ENCODE data around the gene OGFOD3. TPM values are rescaled to one million over a fixed set of nuclear protein-coding genes. Genes with fewer than 3 reads are reported as not detected.

OGFOD3 gene, protein sequence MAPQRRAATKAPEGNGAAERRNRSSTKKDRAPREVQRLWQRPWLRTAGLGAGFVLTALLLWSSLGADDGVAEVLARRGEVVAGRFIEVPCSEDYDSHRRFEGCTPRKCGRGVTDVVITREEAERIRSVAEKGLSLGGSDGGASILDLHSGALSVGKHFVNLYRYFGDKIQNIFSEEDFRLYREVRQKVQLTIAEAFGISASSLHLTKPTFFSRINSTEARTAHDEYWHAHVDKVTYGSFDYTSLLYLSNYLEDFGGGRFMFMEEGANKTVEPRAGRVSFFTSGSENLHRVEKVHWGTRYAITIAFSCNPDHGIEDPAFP
- total RNA-seq (2014; rRNA removed; shearing (Covaris generic)) (34.1 and 44.7 TPM in 2 replicates), polyA plus RNA-seq (2016; fragmentation: Nextera tagmentation; extraction: Ambion mirVana) (38.1 and 43.6 TPM in 2 replicates)

DNA sequence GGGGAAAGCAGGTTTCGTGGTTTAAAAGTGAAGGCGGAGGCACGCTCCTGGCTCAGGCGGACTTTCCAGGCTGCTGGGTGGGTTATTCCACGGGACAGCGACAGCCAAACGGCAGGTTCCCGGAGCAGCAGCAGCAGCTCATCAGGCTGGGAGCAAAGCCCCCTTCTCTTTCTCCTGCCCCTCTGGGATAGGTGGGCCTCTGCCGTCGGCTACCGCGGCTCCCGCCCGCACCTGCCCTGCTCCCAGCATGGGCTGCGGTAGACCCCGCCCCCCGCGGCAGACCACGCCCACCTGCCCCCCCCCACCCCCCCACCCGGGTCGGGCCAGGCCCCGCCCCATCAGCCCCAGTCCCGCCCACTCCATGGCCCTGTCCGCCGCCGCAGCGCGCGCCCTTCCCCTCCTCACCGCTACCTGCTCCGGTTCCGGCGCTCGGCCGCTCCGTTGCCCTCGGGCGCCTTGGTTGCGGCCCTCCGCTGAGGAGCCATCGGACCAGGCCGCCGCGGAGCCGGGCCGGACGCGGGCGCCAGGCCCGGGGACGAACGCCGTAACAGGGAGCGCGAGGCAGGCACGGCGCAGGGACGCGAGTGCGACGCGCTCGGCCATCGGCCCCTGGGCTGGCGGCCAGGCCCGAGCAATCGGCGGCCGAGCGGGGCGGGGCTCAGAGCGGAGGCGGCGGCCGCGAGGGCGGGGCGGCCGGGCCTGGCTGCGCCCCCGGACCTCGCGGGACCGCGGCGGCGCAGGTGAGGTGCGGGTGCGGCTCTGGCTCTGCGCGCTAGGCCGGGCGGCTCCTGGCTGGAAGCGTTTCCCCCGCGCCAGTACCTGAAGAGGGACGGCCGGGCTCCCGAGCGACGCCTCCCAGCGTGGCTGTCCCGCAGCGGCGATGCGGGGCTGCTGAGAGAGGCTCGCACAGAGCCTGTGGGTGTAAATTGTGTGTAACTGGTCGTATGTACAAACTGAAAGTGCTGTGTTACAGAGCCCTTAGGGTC is at the start of gene OGFOD3, which contains the start of gene HEXD:
Gene OGFOD3, minus strand, starts transcription at position 586 of the 986 bp plus-strand sequence. Its CDS starts 101 bp downstream, at position 485.
Gene HEXD, plus strand, starts transcription at position 347 of the 986 bp plus-strand sequence. CDS start 1,453 bp downstream, outside the sequence.
- H2AFZ ChIP-seq: peak within 1 kb of the TSS; percentile 86
- H3K4me3 ChIP-seq: peak within 1 kb of the TSS; percentile 90
- TF ChIP-seq EZH2 (IDR thresholded peaks at IDR 0.05; ENCODE audit: insufficient read depth, poor library complexity, severe bottlenecking): no peak
- TF ChIP-seq EZH2phosphoT487 (IDR thresholded peaks at IDR 0.05; ENCODE audit: insufficient read depth, low read depth): no peak
- no peaks in the 10 kb centered on the region for H3K27me3 ChIP-seq (replicated peaks; ENCODE audit: insufficient read depth)
- DNase-seq: peak; percentile 95
- H3K79me2 ChIP-seq (ENCODE audit: insufficient read depth): no peaks in the 10 kb centered on the region
- no peaks in the 10 kb centered on the region for H4K20me1 ChIP-seq (ENCODE audit: insufficient read depth)
- H3K27ac ChIP-seq: 0 out of 2 replicates have a peak within 1 kb of the TSS, but pooled peaks have one; percentile 30
- H3K36me3 ChIP-seq (ENCODE audit: low read depth): no peaks in the 10 kb centered on the region
- H3K4me2 ChIP-seq (ENCODE audit: unreplicated experiment): peak within 1 kb of the TSS; percentile 76
- in situ Hi-C loops (cut with MboI): loop anchor here (10.0 kb wide), 1 partner anchor 63 kb away; the partner anchor contains the start of gene TEX19
- WGBS, 2 experiments (ENCODE audit: low coverage in 1 of 2, low lambda C conversion rate in 2 of 2, missing lambda C conversion rate in 2 of 2): 5 to 6% methylated on average over 51 to 64 of the region's 108 CpGs
- H3K9ac ChIP-seq: peak within 1 kb of the TSS; percentile 73
- no peaks in the 10 kb centered on the region for H3F3A ChIP-seq (ENCODE audit: insufficient read depth)
- H3K9me3 ChIP-seq (ENCODE audit: low read depth): no peaks in the 10 kb centered on the region
- peaks cover 8% of the 10 kb centered on the region; the same call in 1 of the 2 replicates for H3K4me1 ChIP-seq (ENCODE audit: insufficient read depth)
- H3K9me2 ChIP-seq (ENCODE audit: insufficient read depth): no peaks in the 10 kb centered on the region

DNA sequence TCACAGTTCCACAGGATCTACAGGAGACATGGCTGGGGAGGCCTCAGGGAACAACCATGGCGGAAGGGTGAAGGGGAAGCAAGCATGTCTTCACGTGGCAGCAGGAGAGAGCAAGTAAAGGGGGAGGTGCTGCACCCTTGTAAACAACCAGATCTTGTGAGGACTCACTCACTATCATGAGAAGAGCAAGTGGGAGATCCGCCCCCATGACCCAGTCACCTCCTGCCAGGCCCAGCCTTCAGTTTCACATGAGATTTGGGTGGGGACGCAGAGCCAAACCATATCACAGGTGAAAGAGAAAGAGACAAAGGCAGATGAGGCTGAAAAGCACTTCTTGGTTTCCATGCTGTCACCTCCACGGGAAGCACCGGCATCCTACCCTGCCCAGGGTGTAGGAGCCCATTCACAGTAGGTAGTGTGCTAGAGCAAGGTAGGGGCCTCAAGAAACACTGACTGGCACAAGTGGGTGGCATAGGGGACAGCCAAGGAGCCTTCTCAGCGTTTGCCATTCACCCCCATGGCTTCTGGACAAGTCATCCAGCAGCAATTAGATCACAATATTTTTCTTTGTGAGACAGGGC is 46.7 kb upstream of the OGFOD3 start:
- no peak overlapping the region for H2AFZ ChIP-seq
- in situ Hi-C loops (cut with MboI): no loop called here
- no peaks in the 10 kb centered on the region for H3K4me1 ChIP-seq (ENCODE audit: insufficient read depth)
- H3K27ac ChIP-seq: no peak overlapping the region
- H3K4me3 ChIP-seq: no peak overlapping the region
- H3K27me3 ChIP-seq (replicated peaks; ENCODE audit: insufficient read depth): no peaks in the 10 kb centered on the region
- H3K9ac ChIP-seq: no peak overlapping the region
- peaks cover 10% of the 10 kb centered on the region for H3K79me2 ChIP-seq (ENCODE audit: insufficient read depth)
- DNase-seq: no peak
- no peaks in the 10 kb centered on the region for H3K9me2 ChIP-seq (ENCODE audit: insufficient read depth)
- peaks cover 25% of the 10 kb centered on the region; the same call in 1 of the 2 replicates for H3K36me3 ChIP-seq (ENCODE audit: low read depth)
- 89 to 91% methylated on average over 7 of the region's 7 CpGs for WGBS, 2 experiments (ENCODE audit: low coverage in 1 of 2, low lambda C conversion rate in 2 of 2, missing lambda C conversion rate in 2 of 2)
- TF ChIP-seq EZH2 (IDR thresholded peaks at IDR 0.05; ENCODE audit: insufficient read depth, poor library complexity, severe bottlenecking): no peak
- no peak for TF ChIP-seq EZH2phosphoT487 (IDR thresholded peaks at IDR 0.05; ENCODE audit: insufficient read depth, low read depth)
- no peaks in the 10 kb centered on the region for H3K9me3 ChIP-seq (ENCODE audit: low read depth)
- H4K20me1 ChIP-seq (ENCODE audit: insufficient read depth): no peaks in the 10 kb centered on the region
- no peaks in the 10 kb centered on the region for H3F3A ChIP-seq (ENCODE audit: insufficient read depth)
- no peak overlapping the region for H3K4me2 ChIP-seq (ENCODE audit: unreplicated experiment)

DNA sequence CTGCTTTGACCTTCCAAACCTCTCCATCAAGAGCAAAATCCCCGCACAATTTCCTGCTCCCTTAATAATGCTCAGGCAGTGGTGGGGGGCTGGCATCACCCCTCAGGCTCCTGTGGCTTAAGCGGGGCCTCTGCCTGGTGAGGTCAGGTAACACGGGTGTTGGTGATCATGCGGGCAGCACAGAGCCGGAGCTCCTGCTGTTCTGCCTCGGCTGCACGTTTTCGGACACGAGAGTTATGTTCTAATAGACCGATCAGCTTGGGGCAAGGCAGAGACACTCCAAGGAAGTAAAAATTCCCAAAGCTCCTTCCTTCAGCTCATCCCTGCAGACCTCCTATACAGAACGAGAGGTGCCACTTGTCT is 46.2 kb upstream of the OGFOD3 start:
- Histone ChIP-seq H3K9me2 (ENCODE audit: insufficient read depth) (no peaks in the 10 kb centered on the region), H3K36me3 (ENCODE audit: low read depth) (peaks cover 27% of the 10 kb centered on the region; the same call in 1 of the 2 replicates), H2AFZ (no peak overlapping the region), H3K79me2 (ENCODE audit: insufficient read depth) (peaks cover 16% of the 10 kb centered on the region), H3K4me3 (no peak overlapping the region), H4K20me1 (ENCODE audit: insufficient read depth) (no peaks in the 10 kb centered on the region), H3K9ac (no peak overlapping the region), H3K27ac (no peak overlapping the region), H3K4me1 (ENCODE audit: insufficient read depth) (no peaks in the 10 kb centered on the region), H3K4me2 (ENCODE audit: unreplicated experiment) (no peak overlapping the region), H3F3A (ENCODE audit: insufficient read depth) (no peaks in the 10 kb centered on the region), H3K9me3 (ENCODE audit: low read depth) (no peaks in the 10 kb centered on the region), H3K27me3 (replicated peaks; ENCODE audit: insufficient read depth) (no peaks in the 10 kb centered on the region)
- no peak for TF ChIP-seq EZH2 (IDR thresholded peaks at IDR 0.05; ENCODE audit: insufficient read depth, poor library complexity, severe bottlenecking)
- TF ChIP-seq EZH2phosphoT487 (IDR thresholded peaks at IDR 0.05; ENCODE audit: insufficient read depth, low read depth): no peak
- WGBS, 2 experiments (ENCODE audit: low coverage in 1 of 2, low lambda C conversion rate in 2 of 2, missing lambda C conversion rate in 2 of 2): 90 to 94% methylated on average over 11 of the region's 11 CpGs
- no peak for DNase-seq
- in situ Hi-C loops (cut with MboI): no loop called here

All from GM23248 (cell line).